H9 (cell line): ENCODE results near the gene SUN1. TPM values are rescaled to one million over a fixed set of nuclear protein-coding genes. Genes with fewer than 3 reads are reported as not detected.

Experiments used
- DNase-seq: peaks from one replicate; pipeline ENCODE4 v3.0.0-alpha.2; 2017
- H2AFZ ChIP-seq: one replicate; pipeline ENCODE4 v1.6.1; 2013; ENCODE audit warnings: mild to moderate bottlenecking, low read length, control low read depth, moderate library complexity
- H2AK5ac ChIP-seq: 2 replicates; pipeline ENCODE4 v1.6.1; 2013; ENCODE audit warnings: low read length, control low read depth, mixed read lengths; ENCODE audit not compliant: insufficient read length
- H2BK120ac ChIP-seq: one replicate; pipeline ENCODE4 v1.6.1; 2013; ENCODE audit warnings: low read depth, mild to moderate bottlenecking, low read length, control low read depth, inconsistent platforms; ENCODE audit not compliant: poor library complexity, severe bottlenecking
- H2BK12ac ChIP-seq: 2 replicates; pipeline ENCODE4 v1.6.1; 2013; ENCODE audit warnings: low read length, control low read depth, mixed read lengths, low read depth; ENCODE audit not compliant: insufficient read length
- H2BK15ac ChIP-seq: 2 replicates; pipeline ENCODE4 v1.6.1; 2013; ENCODE audit warnings: low read depth, low read length, control low read depth
- H2BK20ac ChIP-seq: one replicate; pipeline ENCODE4 v1.6.1; 2013; ENCODE audit warnings: low read depth, mild to moderate bottlenecking, low read length, control low read depth, inconsistent platforms; ENCODE audit not compliant: poor library complexity, severe bottlenecking
- H2BK5ac ChIP-seq: 2 replicates; pipeline ENCODE4 v1.6.1; 2013; ENCODE audit warnings: low read length, control low read depth, mixed read lengths; ENCODE audit not compliant: insufficient read length
- H3K14ac ChIP-seq: 2 replicates; pipeline ENCODE4 v1.6.1; 2013; ENCODE audit warnings: low read length, control low read depth; ENCODE audit not compliant: insufficient read depth
- H3K18ac ChIP-seq: 2 replicates; pipeline ENCODE4 v1.6.1; 2013; ENCODE audit warnings: low read depth, mild to moderate bottlenecking, mixed read lengths, low read length, control low read depth; ENCODE audit not compliant: insufficient read length
- H3K23ac ChIP-seq: 2 replicates; pipeline ENCODE4 v1.6.1; 2013; ENCODE audit warnings: low read length, control low read depth, mixed read lengths, low read depth; ENCODE audit not compliant: insufficient read length
- H3K23me2 ChIP-seq: 2 replicates; pipeline ENCODE4 v1.6.1; 2013; ENCODE audit warnings: low read depth, mild to moderate bottlenecking, mixed read lengths, low read length, control low read depth; ENCODE audit not compliant: insufficient read length, poor library complexity, severe bottlenecking
- H3K27ac ChIP-seq: 2 replicates; pipeline ENCODE4 v1.5.1; 2013; ENCODE audit warnings: low read length, control low read depth, mixed read lengths, low read depth; ENCODE audit not compliant: insufficient read length
- H3K27me3 ChIP-seq: 2 replicates; pipeline ENCODE4 v1.6.1; 2013; ENCODE audit warnings: low read length, control low read depth, inconsistent platforms; ENCODE audit not compliant: insufficient read depth
- H3K4ac ChIP-seq: 2 replicates; pipeline ENCODE4 v1.6.1; 2013; ENCODE audit warnings: low read depth, mild to moderate bottlenecking, control low read depth, inconsistent platforms, low read length, moderate library complexity
- H3K4me1 ChIP-seq: 2 replicates; pipeline ENCODE4 v1.6.1; 2013; ENCODE audit warnings: low read length, control low read depth, inconsistent platforms; ENCODE audit not compliant: insufficient read depth
- H3K4me2 ChIP-seq: 2 replicates; pipeline ENCODE4 v1.6.1; 2013; ENCODE audit warnings: low read length, control low read depth, mixed read lengths; ENCODE audit not compliant: insufficient read length, insufficient read depth
- H3K56ac ChIP-seq: 2 replicates; pipeline ENCODE4 v1.6.1; 2013; ENCODE audit warnings: low read depth, mild to moderate bottlenecking, mixed read lengths, low read length, control low read depth; ENCODE audit not compliant: insufficient read length
- H3K79me1 ChIP-seq: 2 replicates; pipeline ENCODE4 v1.6.1; 2013; ENCODE audit warnings: low read depth, mild to moderate bottlenecking, moderate library complexity, low read length, control low read depth, inconsistent platforms; ENCODE audit not compliant: insufficient read depth, poor library complexity, severe bottlenecking
- H3K79me2 ChIP-seq: 2 replicates; pipeline ENCODE4 v1.6.1; 2013; ENCODE audit warnings: low read length, control low read depth, inconsistent platforms; ENCODE audit not compliant: insufficient read depth
- H3K9ac ChIP-seq: 2 replicates; pipeline ENCODE4 v1.6.1; 2013; ENCODE audit warnings: low read length, control low read depth, mixed read lengths; ENCODE audit not compliant: insufficient read length; ENCODE audit errors: extremely low read depth
- H3K9me3 ChIP-seq: one replicate; pipeline ENCODE4 v1.6.1; 2013; ENCODE audit warnings: low read depth, low read length, inconsistent platforms; ENCODE audit not compliant: control insufficient read depth
- H3T11ph ChIP-seq: one replicate; pipeline ENCODE4 v1.6.1; 2013; ENCODE audit warnings: mild to moderate bottlenecking, low read length, control low read depth, inconsistent platforms
- H4K20me1 ChIP-seq: one replicate; pipeline ENCODE4 v1.6.1; 2013; ENCODE audit not compliant: control insufficient read depth, insufficient read length, insufficient read depth
- H4K5ac ChIP-seq: 2 replicates; pipeline ENCODE4 v1.6.1; 2013; ENCODE audit warnings: low read depth, mild to moderate bottlenecking, mixed read lengths, low read length, control low read depth; ENCODE audit not compliant: insufficient read length
- H4K8ac ChIP-seq: replicated peaks from 2 replicates; pipeline ENCODE4 v1.6.1; 2013; ENCODE audit warnings: low read length, control low read depth, mixed read lengths, low read depth; ENCODE audit not compliant: insufficient read length
- H4K91ac ChIP-seq: 2 replicates; pipeline ENCODE4 v1.6.1; 2013; ENCODE audit warnings: low read depth, mild to moderate bottlenecking, moderate library complexity, mixed read lengths, low read length, control low read depth; ENCODE audit not compliant: insufficient read length
- H3K27ac Mint-ChIP-seq, 3 experiments: 2 replicates in 2 of 3; 3 replicates in 1 of 3; pipeline ENCODE4 v1.8.0; 2020 to 2021; ENCODE audit warnings: mixed read lengths in 3 of 3, mild to moderate bottlenecking in 1 of 3, moderate library complexity in 1 of 3
- H3K27me3 Mint-ChIP-seq: 2 replicates; pipeline ENCODE4 v1.8.0; 2021; ENCODE audit warnings: low read depth, mild to moderate bottlenecking, moderate library complexity, mixed read lengths
- H3K36me3 Mint-ChIP-seq, 3 experiments: 2 replicates in 2 of 3; 3 replicates in 1 of 3; pipeline ENCODE4 v1.8.0; 2020 to 2021; ENCODE audit warnings: low read depth in 3 of 3, mixed read lengths in 3 of 3; ENCODE audit not compliant: insufficient read depth in 1 of 3
- H3K4me1 Mint-ChIP-seq, 2 experiments: 2 replicates each; pipeline ENCODE4 v1.8.0; 2020; ENCODE audit warnings: mixed read lengths in 2 of 2
- H3K4me3 Mint-ChIP-seq, 2 experiments: 2 replicates in 1 of 2; 3 replicates in 1 of 2; pipeline ENCODE4 v1.8.0; 2020 to 2021; ENCODE audit warnings: mild to moderate bottlenecking in 2 of 2, mixed read lengths in 2 of 2, moderate library complexity in 1 of 2
- H3K9me3 Mint-ChIP-seq, 2 experiments: 2 replicates in 1 of 2; 3 replicates in 1 of 2; pipeline ENCODE4 v1.8.0; 2020; ENCODE audit warnings: mild to moderate bottlenecking in 2 of 2, mixed read lengths in 2 of 2, moderate library complexity in 1 of 2
- WGBS: extraction: QIAGEN DNeasy Blood & Tissue Kit; methylation state at CpG from one replicate; pipeline ENCODE4 v1.1.7; 2013; ENCODE audit warnings: missing lambda C conversion rate, low lambda C conversion rate, mixed read lengths; ENCODE audit not compliant: insufficient read length; ENCODE audit errors: extremely low coverage; 5-methylcytosine and 5-hydroxymethylcytosine counted together
- total RNA-seq: library from RNA; stranded (reverse); gene quantifications from 2 replicates; pipeline ENCODE4 v1.2.1, GENCODE V29; 2021
- TF ChIP-seq, protein P1 (sequence below): fragments of 200-600 bp; sonication (generic); conservative IDR thresholded peaks from 3 replicates; pipeline ENCODE4 v1.8.0; 2021; ENCODE audit warnings: antibody characterized with exemption, mild to moderate bottlenecking

SUN1 gene
- total RNA-seq, 1 experiment from 2014 or later, result 118 TPM

DNA sequence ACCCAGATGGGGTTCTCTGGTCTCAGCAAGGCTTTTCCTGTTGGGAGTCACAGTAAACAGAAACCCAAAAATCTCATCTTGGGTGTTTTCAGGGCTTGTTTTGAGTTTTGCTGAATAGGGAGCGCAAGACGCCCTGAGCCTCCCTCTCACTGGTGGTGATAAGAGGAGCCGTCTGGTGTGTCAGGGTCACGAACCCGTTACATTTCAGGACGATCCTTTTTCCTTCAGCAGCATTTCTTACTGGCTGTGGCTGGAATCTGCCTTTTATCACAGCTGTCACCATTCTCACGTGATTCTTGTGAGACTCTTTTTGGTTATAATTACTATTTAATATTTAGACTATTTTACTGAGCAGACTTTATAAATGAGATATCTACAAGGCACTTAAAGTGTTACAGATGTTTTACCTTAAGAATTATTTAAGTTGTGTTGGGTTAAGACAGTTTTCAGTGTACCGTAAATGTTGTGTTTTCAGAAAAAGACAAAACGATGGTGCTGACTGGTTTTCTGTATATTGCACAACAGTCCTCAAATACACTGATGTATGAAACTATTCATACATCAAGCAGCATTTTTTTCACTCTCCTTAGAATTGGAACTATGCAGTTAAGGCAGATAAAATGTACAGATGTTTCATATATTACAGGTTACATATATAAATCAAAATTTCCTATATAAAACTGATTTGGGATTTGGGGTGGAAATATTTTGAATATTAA is 41.9 kb downstream of the SUN1 start:
- H3K4me2 ChIP-seq, result no peak overlapping the region
- H2AFZ ChIP-seq, result no peak overlapping the region
- peaks cover 5% of the 10 kb centered on the region for H3K23me2 ChIP-seq
- H2AK5ac ChIP-seq, result no peak overlapping the region
- no peak overlapping the region for H3K27ac ChIP-seq
- no peak overlapping the region; the same call in 1 of the 2 replicates for H3K4ac ChIP-seq
- H4K20me1 ChIP-seq, result no peaks in the 10 kb centered on the region
- no peak overlapping the region for H2BK120ac ChIP-seq
- peaks cover 13% of the 10 kb centered on the region; the same call in 1 of the 2 replicates for H3K79me2 ChIP-seq
- no peak for DNase-seq
- H3K23ac ChIP-seq, result no peak overlapping the region
- H3T11ph ChIP-seq, result no peak overlapping the region
- Mint-ChIP-seq H3K9me3 (peaks cover 5 to 6% of the 10 kb centered on the region in 2 experiments), H3K27me3 (no peaks in the 10 kb centered on the region), H3K36me3 (peaks cover 45 to 63% (median 58%) of the 10 kb centered on the region in 3 experiments), H3K27ac (no peak overlapping the region; a peak in 2 of 7 replicates), H3K4me1 (peaks cover 10% of the 10 kb centered on the region in 2 experiments), H3K4me3 (no peak overlapping the region)
- H3K9me3 ChIP-seq, result no peaks in the 10 kb centered on the region
- no peak overlapping the region for H3K56ac ChIP-seq
- 0 out of 2 replicates have a peak, but pooled peaks cover 2% of the 10 kb centered on the region for H3K4me1 ChIP-seq
- H3K27me3 ChIP-seq, result no peaks in the 10 kb centered on the region
- WGBS, result no CpG with 5 or more reads among the region's 9 CpGs
- no peak overlapping the region for H2BK15ac ChIP-seq
- H3K18ac ChIP-seq, result no peak overlapping the region
- no peak overlapping the region for H4K5ac ChIP-seq
- no peak overlapping the region for H2BK5ac ChIP-seq
- no peak overlapping the region for H3K9ac ChIP-seq
- no peaks in the 10 kb centered on the region for H3K79me1 ChIP-seq
- H2BK12ac ChIP-seq, result no peak overlapping the region
- H4K91ac ChIP-seq, result no peak overlapping the region
- TF ChIP-seq, protein P1, sequence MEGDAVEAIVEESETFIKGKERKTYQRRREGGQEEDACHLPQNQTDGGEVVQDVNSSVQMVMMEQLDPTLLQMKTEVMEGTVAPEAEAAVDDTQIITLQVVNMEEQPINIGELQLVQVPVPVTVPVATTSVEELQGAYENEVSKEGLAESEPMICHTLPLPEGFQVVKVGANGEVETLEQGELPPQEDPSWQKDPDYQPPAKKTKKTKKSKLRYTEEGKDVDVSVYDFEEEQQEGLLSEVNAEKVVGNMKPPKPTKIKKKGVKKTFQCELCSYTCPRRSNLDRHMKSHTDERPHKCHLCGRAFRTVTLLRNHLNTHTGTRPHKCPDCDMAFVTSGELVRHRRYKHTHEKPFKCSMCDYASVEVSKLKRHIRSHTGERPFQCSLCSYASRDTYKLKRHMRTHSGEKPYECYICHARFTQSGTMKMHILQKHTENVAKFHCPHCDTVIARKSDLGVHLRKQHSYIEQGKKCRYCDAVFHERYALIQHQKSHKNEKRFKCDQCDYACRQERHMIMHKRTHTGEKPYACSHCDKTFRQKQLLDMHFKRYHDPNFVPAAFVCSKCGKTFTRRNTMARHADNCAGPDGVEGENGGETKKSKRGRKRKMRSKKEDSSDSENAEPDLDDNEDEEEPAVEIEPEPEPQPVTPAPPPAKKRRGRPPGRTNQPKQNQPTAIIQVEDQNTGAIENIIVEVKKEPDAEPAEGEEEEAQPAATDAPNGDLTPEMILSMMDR, result no peak
- no peak overlapping the region for H3K14ac ChIP-seq
- H2BK20ac ChIP-seq, result no peak overlapping the region
- H4K8ac ChIP-seq, result no peak overlapping the region
